Breast epithelium (tissue), 4 donors: ENCODE measurements around the gene ARHGEF28. TPM values are rescaled to one million over a fixed set of nuclear protein-coding genes. Genes with fewer than 3 reads are reported as not detected.
A peak's percentile ranks its signal among the peaks of the same experiment; 100 is the strongest.

Source experiments
- DNase-seq, 2 donors: peaks; one replicate each; pipeline ENCODE4 v3.0.0-alpha.2; 2019; ENCODE audit warnings: low spot score in 2 of 2
- H3K27ac ChIP-seq, 2 donors: fragments of 200-600 bp; sonication (generic) in 1 of 2; one replicate each; pipeline ENCODE4 v1.5.1; 2016 to 2019; ENCODE audit warnings: mild to moderate bottlenecking in 1 of 2
- H3K27me3 ChIP-seq, 2 donors: fragments of 200-600 bp; sonication (generic) in 1 of 2; one replicate each; pipeline versions ENCODE4 v1.5.1 to v1.6.0; 2017 to 2019; ENCODE audit warnings: control low read depth in 1 of 2, mild to moderate bottlenecking in 1 of 2
- H3K36me3 ChIP-seq: fragments of 200-600 bp; one replicate; pipeline ENCODE4 v1.5.1; 2019
- H3K4me1 ChIP-seq, 2 donors: fragments of 200-600 bp; sonication (generic); one replicate each; pipeline ENCODE4 v1.5.1; 2016 to 2019; ENCODE audit warnings: control low read depth in 1 of 2
- H3K4me3 ChIP-seq, 3 donors: fragments of 200-600 bp; sonication (generic); 1 replicate in 2 of 3; 2 replicates in 1 of 3; pipeline ENCODE4 v1.5.1; 2016 to 2019; ENCODE audit warnings: mild to moderate bottlenecking in 3 of 3, moderate library complexity in 2 of 3
- H3K9me3 ChIP-seq, 2 donors: fragments of 200-600 bp; sonication (generic) in 1 of 2; one replicate each; pipeline ENCODE4 v1.5.1; 2016 to 2019; ENCODE audit warnings: control low read depth in 1 of 2
- CTCF ChIP-seq, 3 donors: fragments of 450-650 bp; IDR thresholded peaks; one replicate each; pipeline ENCODE4 v1.5.1; 2016 to 2017; ENCODE audit warnings: antibody characterized with exemption in 3 of 3, mild to moderate bottlenecking in 3 of 3, moderate library complexity in 3 of 3
- POLR2A ChIP-seq: fragments of 450-650 bp; IDR thresholded peaks from one replicate; pipeline ENCODE4 v1.6.1; 2016; ENCODE audit warnings: antibody characterized with exemption, mild to moderate bottlenecking, moderate library complexity
- POLR2AphosphoS5 ChIP-seq, 3 donors: sonication (generic); formaldehyde crosslinking; IDR thresholded peaks; one replicate each; pipeline ENCODE4 v1.6.1; 2017; ENCODE audit warnings: antibody characterized with exemption in 3 of 3
- intact Hi-C: fragments of 100-400 bp; cut with DNase I; formaldehyde crosslinking; loops from one replicate; pipeline ENCODE4 v1.15.1; 2023; ENCODE audit warnings: low total_unique reads
- total RNA-seq, 3 donors: library from RNA; depleted of rRNA; stranded (reverse); fragments of >200 nt; gene quantifications; one replicate each; pipeline ENCODE4 v1.1.0, GENCODE V29; 2016

Gene ARHGEF28
- total RNA-seq, 3 donors from 2014 or later: 11.4 to 65.4 (median 31.5) TPM

GRCh38 chr5:73826301-73827105 lies 200.5 kb downstream of the ARHGEF28 start:
- peak overlapping the region; percentile 78 to 90 for H3K27ac ChIP-seq
- intact Hi-C loops: loop anchor here (2.0 kb wide), 1 partner anchor 70 kb away; no protein-coding TSS in a partner anchor

GRCh38 chr5:73827106-73827450 lies 201.1 kb downstream of the ARHGEF28 start:
- TF ChIP-seq POLR2A: no peak
- TF ChIP-seq CTCF (IDR thresholded peaks at IDR 0.05): no peak
- TF ChIP-seq POLR2AphosphoS5 (IDR thresholded peaks at IDR 0.05): no peak
- Histone ChIP-seq H3K4me3 (no peak overlapping the region), H3K36me3 (no peaks in the 10 kb centered on the region), H3K4me1 (peaks cover 0 to 12% of the 10 kb centered on the region in 2 donors), H3K9me3 (no peaks in the 10 kb centered on the region), H3K27ac (peak overlapping the region; percentile 33 to 90), H3K27me3 (no peaks in the 10 kb centered on the region)
- intact Hi-C loops: loop anchor here (2.0 kb wide), 1 partner anchor 70 kb away; no protein-coding TSS in a partner anchor
- DNase-seq: no peak

More at GRCh38 chr5:73826301-73827105, 200.5 kb downstream of the ARHGEF28 start:
- no peaks in the 10 kb centered on the region for H3K9me3 ChIP-seq
- DNase-seq: peak; percentile 73 to 90
- no peaks in the 10 kb centered on the region for H3K27me3 ChIP-seq
- H3K4me3 ChIP-seq: no peak overlapping the region
- no peak for TF ChIP-seq CTCF (IDR thresholded peaks at IDR 0.05)
- TF ChIP-seq POLR2AphosphoS5 (IDR thresholded peaks at IDR 0.05): no peak
- TF ChIP-seq POLR2A: no peak
- H3K4me1 ChIP-seq: peaks cover 0 to 12% of the 10 kb centered on the region in 2 donors
- no peaks in the 10 kb centered on the region for H3K36me3 ChIP-seq

- H3K27ac ChIP-seq: peak overlapping the region; percentile 28 to 55
- intact Hi-C loops: no loop called here
- no peak for DNase-seq
Observed at GRCh38 chr5:73828465-73828864, 202.5 kb downstream of the ARHGEF28 start.

GRCh38 chr5:73830646-73831045 lies 204.7 kb downstream of the ARHGEF28 start:
- intact Hi-C loops: no loop called here
- Histone ChIP-seq H3K27ac (no peak overlapping the region), H3K4me1 (no peaks in the 10 kb centered on the region), H3K36me3 (no peaks in the 10 kb centered on the region), H3K9me3 (no peaks in the 10 kb centered on the region), H3K4me3 (no peak overlapping the region), H3K27me3 (no peaks in the 10 kb centered on the region)
- TF ChIP-seq CTCF (IDR thresholded peaks at IDR 0.05) (no peak), POLR2AphosphoS5 (IDR thresholded peaks at IDR 0.05) (no peak), POLR2A (no peak)
- no peak for DNase-seq

More at GRCh38 chr5:73828465-73828864, 202.5 kb downstream of the ARHGEF28 start:
- no peak for TF ChIP-seq POLR2A
- no peak for TF ChIP-seq CTCF (IDR thresholded peaks at IDR 0.05)
- TF ChIP-seq POLR2AphosphoS5 (IDR thresholded peaks at IDR 0.05): no peak
- H3K9me3 ChIP-seq: no peaks in the 10 kb centered on the region
- no peak overlapping the region for H3K4me3 ChIP-seq
- H3K27me3 ChIP-seq: no peaks in the 10 kb centered on the region
- H3K36me3 ChIP-seq: no peaks in the 10 kb centered on the region
- peaks cover 0 to 5% of the 10 kb centered on the region in 2 donors for H3K4me1 ChIP-seq

- no peak overlapping the region for H3K4me3 ChIP-seq
- no peak overlapping the region for H3K27ac ChIP-seq
- intact Hi-C loops: no loop called here
- H3K27me3 ChIP-seq: no peaks in the 10 kb centered on the region
- no peaks in the 10 kb centered on the region for H3K36me3 ChIP-seq
- TF ChIP-seq POLR2A (no peak), CTCF (IDR thresholded peaks at IDR 0.05) (no peak), POLR2AphosphoS5 (IDR thresholded peaks at IDR 0.05) (no peak)
- DNase-seq: no peak
- H3K4me1 ChIP-seq: no peaks in the 10 kb centered on the region
- H3K9me3 ChIP-seq: no peaks in the 10 kb centered on the region
Observed at GRCh38 chr5:73831066-73831465, 205.1 kb downstream of the ARHGEF28 start.
